Loucy (cell line): ENCODE measurements around the gene TNFSF8.

Experiments used
- H2AFZ ChIP-seq: fragments of 200-600 bp; sonication (generic); 2 replicates; pipeline ENCODE4 v1.6.0; 2016; ENCODE audit warnings: antibody characterized with exemption, mild to moderate bottlenecking, low read length, moderate library complexity
- H3F3A ChIP-seq: fragments of 200-600 bp; 2 replicates; pipeline ENCODE4 v1.6.0; 2016; ENCODE audit warnings: antibody characterized with exemption, low read depth, mild to moderate bottlenecking
- H3K27me3 ChIP-seq: fragments of 200-600 bp; sonication (generic); 2 replicates; pipeline ENCODE4 v1.6.1; 2014; ENCODE audit warnings: low read length, mild to moderate bottlenecking; ENCODE audit not compliant: insufficient read depth, poor library complexity, severe bottlenecking
- H3K36me3 ChIP-seq: fragments of 200-600 bp; sonication (generic); 2 replicates; pipeline ENCODE4 v1.6.1; 2016; ENCODE audit warnings: low read length; ENCODE audit not compliant: insufficient read depth
- H3K4me1 ChIP-seq: fragments of 200-600 bp; sonication (generic); 2 replicates; pipeline ENCODE4 v1.5.1; 2014; ENCODE audit warnings: low read length, mild to moderate bottlenecking; ENCODE audit not compliant: insufficient read depth, poor library complexity, severe bottlenecking
- H3K4me2 ChIP-seq: fragments of 200-600 bp; sonication (generic); 2 replicates; pipeline ENCODE4 v1.6.0; 2014; ENCODE audit warnings: antibody characterized with exemption, low read length, low read depth, mild to moderate bottlenecking; ENCODE audit not compliant: poor library complexity, severe bottlenecking
- H3K4me3 ChIP-seq: fragments of 200-600 bp; sonication (generic); 2 replicates; pipeline ENCODE4 v1.5.1; 2014; ENCODE audit warnings: low read length, mild to moderate bottlenecking, mixed read lengths; ENCODE audit not compliant: poor library complexity, severe bottlenecking
- H3K79me2 ChIP-seq: fragments of 200-600 bp; sonication (generic); 2 replicates; pipeline ENCODE4 v1.6.1; 2014; ENCODE audit warnings: low read length; ENCODE audit not compliant: insufficient read depth
- H3K9ac ChIP-seq: fragments of 200-600 bp; sonication (generic); 2 replicates; pipeline ENCODE4 v1.6.0; 2014; ENCODE audit warnings: mild to moderate bottlenecking, low read depth, low read length, moderate library complexity; ENCODE audit not compliant: poor library complexity, severe bottlenecking
- H3K9me2 ChIP-seq: fragments of 200-600 bp; sonication (generic); replicated peaks from 2 replicates; pipeline ENCODE4 v1.6.1; 2016; ENCODE audit warnings: low read depth, low read length, mixed read lengths
- H3K9me3 ChIP-seq: fragments of 200-600 bp; sonication (generic); 2 replicates; pipeline ENCODE4 v1.6.1; 2014; ENCODE audit warnings: mild to moderate bottlenecking, antibody characterized with exemption, low read length, low read depth; ENCODE audit not compliant: insufficient read depth
- H4K20me1 ChIP-seq: fragments of 200-600 bp; sonication (generic); 2 replicates; pipeline ENCODE4 v1.6.0; 2014; ENCODE audit warnings: antibody characterized with exemption, low read length, mild to moderate bottlenecking; ENCODE audit not compliant: insufficient read depth, poor library complexity, severe bottlenecking
- CTCF ChIP-seq: fragments of 200-600 bp; sonication (generic); conservative IDR thresholded peaks from 2 replicates; pipeline ENCODE4 v1.5.1; 2014; ENCODE audit warnings: mild to moderate bottlenecking, antibody characterized with exemption, low read length
- EZH2phosphoT487 ChIP-seq: fragments of 200-600 bp; IDR thresholded peaks from 2 replicates; pipeline ENCODE4 v1.6.1; 2018; ENCODE audit warnings: antibody characterized with exemption, mild to moderate bottlenecking, moderate library complexity, borderline replicate concordance

The TNFSF8 gene

GRCh38 chr9:114930056-114930812, at the start of gene TNFSF8:
TSS of gene TNFSF8 (minus strand) at chr9:114930591. CDS start at chr9:114930303, 288 bp downstream.
- Histone ChIP-seq H3K9me3 (no peaks in the 10 kb centered on the region), H3K4me3 (no peak within 1 kb of the TSS), H3K27me3 (no peaks in the 10 kb centered on the region), H3K9ac (no peak within 1 kb of the TSS), H3K79me2 (no peaks in the 10 kb centered on the region), H3K4me1 (peaks cover 4% of the 10 kb centered on the region), H3K9me2 (no peaks in the 10 kb centered on the region), H3K36me3 (no peaks in the 10 kb centered on the region), H4K20me1 (no peaks in the 10 kb centered on the region), H3K4me2 (no peak within 1 kb of the TSS), H3F3A (no peaks in the 10 kb centered on the region), H2AFZ (no peak within 1 kb of the TSS)
- TF ChIP-seq CTCF (no peak), EZH2phosphoT487 (no peak)

- no peak overlapping the region for H3K4me3 ChIP-seq
- H3K79me2 ChIP-seq = no peaks in the 10 kb centered on the region
- no peaks in the 10 kb centered on the region for H3K36me3 ChIP-seq
- no peaks in the 10 kb centered on the region for H3K27me3 ChIP-seq
- H4K20me1 ChIP-seq = no peaks in the 10 kb centered on the region
- TF ChIP-seq EZH2phosphoT487 (no peak), CTCF (no peak)
- no peak overlapping the region for H3K9ac ChIP-seq
- H3K9me2 ChIP-seq = no peaks in the 10 kb centered on the region
- no peaks in the 10 kb centered on the region for H3K9me3 ChIP-seq
- H3K4me1 ChIP-seq = peaks cover 7% of the 10 kb centered on the region
- H3K4me2 ChIP-seq = no peak overlapping the region
- no peak overlapping the region for H2AFZ ChIP-seq
- H3F3A ChIP-seq = no peaks in the 10 kb centered on the region
Measured at GRCh38 chr9:114973216-114973615, 42.8 kb upstream of the TNFSF8 start.

GRCh38 chr9:114972510-114973136, 42.2 kb upstream of the TNFSF8 start:
- no peaks in the 10 kb centered on the region for H3F3A ChIP-seq
- no peaks in the 10 kb centered on the region for H3K9me3 ChIP-seq
- TF ChIP-seq EZH2phosphoT487 (no peak), CTCF (no peak)

More at GRCh38 chr9:114972510-114973136, 42.2 kb upstream of the TNFSF8 start:
- no peak overlapping the region for H3K4me3 ChIP-seq
- no peak overlapping the region for H2AFZ ChIP-seq
- no peak overlapping the region for H3K4me2 ChIP-seq
- H3K9ac ChIP-seq = no peak overlapping the region
- H3K36me3 ChIP-seq = no peaks in the 10 kb centered on the region
- peaks cover 7% of the 10 kb centered on the region for H3K4me1 ChIP-seq
- no peaks in the 10 kb centered on the region for H3K79me2 ChIP-seq
- H3K27me3 ChIP-seq = no peaks in the 10 kb centered on the region
- no peaks in the 10 kb centered on the region for H3K9me2 ChIP-seq
- H4K20me1 ChIP-seq = no peaks in the 10 kb centered on the region
